HG03280 (cell line): ENCODE data around the gene PRKAA2.
"Not testable (repeated sequence)": the region's sequence is repeated elsewhere in the genome, so short reads cannot be mapped to it uniquely, and the experiment has no call there.

Experiments used
- ATAC-seq: cut with Tn5 transposase; IDR thresholded peaks from one replicate; pipeline ENCODE4 v1.9.1; 2021; ENCODE audit warnings: mild to moderate bottlenecking, moderate library complexity; ENCODE audit not compliant: unreplicated experiment

The PRKAA2 gene

GRCh38 chr1:56644919-56645676 is at the start of gene PRKAA2:
PRKAA2 (plus strand) TSS chr1:56645314; CDS start chr1:56645388, 74 bp downstream.
- no peak for ATAC-seq

- not testable (repeated sequence) for ATAC-seq
These were observed 49.5 kb upstream of the PRKAA2 start for GRCh38 chr1:56595397-56596191.

- not testable (repeated sequence) for ATAC-seq
These were observed 35.0 kb upstream of the PRKAA2 start for GRCh38 chr1:56610097-56610496.

GRCh38 chr1:56610770-56611169 is 34.3 kb upstream of the PRKAA2 start:
- not testable (repeated sequence) for ATAC-seq

GRCh38 chr1:56617141-56617540 is 28.0 kb upstream of the PRKAA2 start:
- ATAC-seq, result no peak

- no peak for ATAC-seq
These were observed 19.2 kb upstream of the PRKAA2 start for GRCh38 chr1:56625819-56626440.

GRCh38 chr1:56626546-56626945 is 18.6 kb upstream of the PRKAA2 start:
- ATAC-seq, result no peak

- no peak for ATAC-seq
These were observed 18.0 kb upstream of the PRKAA2 start for GRCh38 chr1:56627019-56627635.

GRCh38 chr1:56627636-56628039 is 17.5 kb upstream of the PRKAA2 start:
- no peak for ATAC-seq

- no peak for ATAC-seq
These were observed 14.3 kb upstream of the PRKAA2 start for GRCh38 chr1:56630786-56631185.

- ATAC-seq, result no peak
These were observed 13.2 kb upstream of the PRKAA2 start for GRCh38 chr1:56631901-56632300.

- no peak for ATAC-seq
These were observed 10.1 kb upstream of the PRKAA2 start for GRCh38 chr1:56634981-56635380.

- no peak for ATAC-seq
These were observed 6.9 kb upstream of the PRKAA2 start for GRCh38 chr1:56638248-56638647.

GRCh38 chr1:56639211-56639610 is 5.9 kb upstream of the PRKAA2 start:
- ATAC-seq, result no peak

GRCh38 chr1:56643661-56644060 is 1.5 kb upstream of the PRKAA2 start:
- ATAC-seq, result no peak

GRCh38 chr1:56644064-56644918 is 823 bp upstream of the PRKAA2 start:
- no peak for ATAC-seq

- no peak for ATAC-seq
These were observed 677 bp downstream of the PRKAA2 start for GRCh38 chr1:56645677-56646305.

- no peak for ATAC-seq
These were observed 1.5 kb downstream of the PRKAA2 start for GRCh38 chr1:56646611-56647010.

GRCh38 chr1:56647106-56647505 is 2.0 kb downstream of the PRKAA2 start:
- ATAC-seq, result no peak

GRCh38 chr1:56648546-56648945 is 3.4 kb downstream of the PRKAA2 start:
- no peak for ATAC-seq
